ENCODE data around the gene C1QTNF1.

Gene C1QTNF1

DNA sequence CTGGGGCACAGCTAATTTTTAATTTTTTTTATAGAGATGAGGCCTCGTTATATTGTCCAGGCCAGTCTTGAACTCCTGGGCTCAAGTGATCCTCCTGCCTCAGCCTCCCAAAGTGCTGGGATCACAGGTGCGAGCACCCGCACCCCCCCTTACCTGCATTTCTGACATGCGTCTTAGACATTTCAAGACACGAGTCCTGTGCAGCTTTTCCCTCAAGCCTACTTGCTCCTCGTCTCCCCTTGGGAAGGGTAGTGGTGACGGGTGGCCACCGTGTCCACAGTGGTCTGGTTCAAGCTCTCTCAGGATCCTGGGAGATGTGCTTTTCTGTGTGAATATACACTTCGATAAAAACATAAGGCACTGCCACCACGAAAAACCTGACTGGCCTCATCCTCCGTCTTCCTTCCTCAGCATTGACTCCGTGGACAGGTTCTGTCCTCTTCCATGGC is 24.0 kb upstream of the C1QTNF1 start:
- in situ Hi-C loops (cut with HindIII; ENCODE audit: low pct_ligation_motif_present, low sequenced_read_pairs): no loop called here
- TF ChIP-seq, protein P1, sequence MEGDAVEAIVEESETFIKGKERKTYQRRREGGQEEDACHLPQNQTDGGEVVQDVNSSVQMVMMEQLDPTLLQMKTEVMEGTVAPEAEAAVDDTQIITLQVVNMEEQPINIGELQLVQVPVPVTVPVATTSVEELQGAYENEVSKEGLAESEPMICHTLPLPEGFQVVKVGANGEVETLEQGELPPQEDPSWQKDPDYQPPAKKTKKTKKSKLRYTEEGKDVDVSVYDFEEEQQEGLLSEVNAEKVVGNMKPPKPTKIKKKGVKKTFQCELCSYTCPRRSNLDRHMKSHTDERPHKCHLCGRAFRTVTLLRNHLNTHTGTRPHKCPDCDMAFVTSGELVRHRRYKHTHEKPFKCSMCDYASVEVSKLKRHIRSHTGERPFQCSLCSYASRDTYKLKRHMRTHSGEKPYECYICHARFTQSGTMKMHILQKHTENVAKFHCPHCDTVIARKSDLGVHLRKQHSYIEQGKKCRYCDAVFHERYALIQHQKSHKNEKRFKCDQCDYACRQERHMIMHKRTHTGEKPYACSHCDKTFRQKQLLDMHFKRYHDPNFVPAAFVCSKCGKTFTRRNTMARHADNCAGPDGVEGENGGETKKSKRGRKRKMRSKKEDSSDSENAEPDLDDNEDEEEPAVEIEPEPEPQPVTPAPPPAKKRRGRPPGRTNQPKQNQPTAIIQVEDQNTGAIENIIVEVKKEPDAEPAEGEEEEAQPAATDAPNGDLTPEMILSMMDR (IDR thresholded peaks at IDR 0.05; ENCODE audit: low read depth, low read length, missing control alignments): no peak
- no peak overlapping the region for H3K27ac ChIP-seq
- no peaks in the 10 kb centered on the region for H3K27me3 ChIP-seq (replicated peaks)
- H3K4me3 ChIP-seq (ENCODE audit: low read depth, low read length): no peak overlapping the region
- DNase-seq: no peak
- peaks cover 29% of the 10 kb centered on the region for H3K36me3 ChIP-seq (replicated peaks)

DNA sequence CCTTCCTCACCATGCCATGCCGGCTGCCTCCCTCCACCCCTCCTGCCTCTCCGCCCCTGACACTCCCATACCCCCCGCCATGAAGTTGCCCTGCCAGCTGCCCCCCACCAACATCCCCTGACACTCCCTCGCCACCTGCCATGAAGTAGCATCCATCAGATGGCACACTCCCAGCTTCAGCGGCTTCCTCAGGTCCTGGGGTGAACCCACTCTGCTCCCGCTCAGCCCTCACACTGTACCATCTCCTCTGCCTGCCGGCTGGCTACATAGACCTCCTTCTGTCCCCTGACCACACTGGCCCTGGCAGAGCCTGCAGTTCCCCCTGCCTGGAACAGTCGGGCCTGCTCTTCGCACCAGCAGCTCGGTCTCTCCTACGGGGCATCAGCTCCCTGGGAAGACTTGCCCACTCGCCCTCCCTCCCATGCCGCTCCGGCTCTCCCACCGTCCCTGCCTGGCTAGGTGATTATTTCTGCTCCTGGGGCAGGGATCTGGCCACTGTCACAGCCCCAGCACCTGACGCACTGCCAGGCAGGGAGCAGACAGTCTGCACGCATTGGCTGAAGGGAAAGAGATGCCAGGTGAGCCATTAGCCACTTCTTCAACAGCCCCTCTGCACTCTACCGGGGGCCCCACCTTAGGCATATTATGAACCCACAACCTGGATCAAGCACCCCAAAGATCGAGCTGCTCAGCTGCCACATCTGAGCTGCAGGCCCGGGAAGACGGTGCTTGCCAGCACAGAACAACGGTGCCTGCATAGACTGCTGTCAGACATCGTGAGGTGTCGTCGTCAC is 23.4 kb upstream of the C1QTNF1 start:
- no peak for DNase-seq
- Histone ChIP-seq H3K27ac (no peak overlapping the region), H3K36me3 (replicated peaks) (peaks cover 28% of the 10 kb centered on the region), H3K4me3 (ENCODE audit: low read depth, low read length) (no peak overlapping the region), H3K27me3 (replicated peaks) (no peaks in the 10 kb centered on the region)
- in situ Hi-C loops (cut with HindIII; ENCODE audit: low pct_ligation_motif_present, low sequenced_read_pairs): no loop called here
- TF ChIP-seq, protein P1 (IDR thresholded peaks at IDR 0.05; ENCODE audit: low read depth, low read length, missing control alignments): no peak

DNA sequence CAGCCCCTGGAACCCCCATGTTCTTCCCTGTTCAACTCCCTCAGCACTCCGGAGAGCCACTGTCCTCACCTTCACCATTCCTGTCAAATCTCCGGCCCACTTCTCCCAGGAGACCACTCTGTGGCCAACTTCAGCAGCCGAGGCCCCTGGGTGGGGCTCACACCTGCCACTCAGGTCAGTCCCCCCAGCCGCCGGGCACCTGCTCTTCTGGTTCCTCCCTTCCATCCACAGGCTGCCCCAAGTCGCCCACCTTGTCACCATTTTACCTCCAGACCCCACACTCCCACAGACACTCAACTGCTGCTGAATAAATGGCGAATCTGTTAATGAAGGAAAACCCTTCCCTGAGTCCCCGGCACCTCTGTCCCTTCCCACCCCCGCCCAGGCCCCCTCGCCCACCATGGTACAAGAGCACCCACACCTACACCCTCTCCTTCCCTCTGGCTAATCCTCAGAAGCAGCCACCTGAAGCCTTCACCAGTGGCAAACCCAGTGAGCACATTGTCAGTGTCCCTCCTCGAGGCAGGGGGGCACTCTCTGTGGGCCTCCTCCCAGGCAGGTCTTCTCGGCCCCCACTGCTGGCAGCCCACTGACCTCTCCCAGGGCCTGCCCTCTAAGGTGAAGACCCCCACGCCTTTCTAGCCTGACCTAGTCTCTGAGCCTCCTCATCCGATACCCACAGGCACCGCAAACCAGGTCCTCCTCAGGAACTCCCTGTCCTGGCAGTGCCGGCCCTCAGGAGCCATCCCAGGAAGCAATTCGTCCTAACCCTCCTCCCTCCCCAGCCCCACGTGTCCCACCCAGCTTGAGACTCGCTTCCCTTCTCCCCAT is 22.6 kb upstream of the C1QTNF1 start:
- peaks cover 21% of the 10 kb centered on the region for H3K36me3 ChIP-seq (replicated peaks)
- no peaks in the 10 kb centered on the region for H3K27me3 ChIP-seq (replicated peaks)
- TF ChIP-seq, protein P1 (IDR thresholded peaks at IDR 0.05; ENCODE audit: low read depth, low read length, missing control alignments): no peak
- H3K27ac ChIP-seq: no peak overlapping the region
- H3K4me3 ChIP-seq (ENCODE audit: low read depth, low read length): no peak overlapping the region
- DNase-seq: no peak
- in situ Hi-C loops (cut with HindIII; ENCODE audit: low pct_ligation_motif_present, low sequenced_read_pairs): no loop called here

DNA sequence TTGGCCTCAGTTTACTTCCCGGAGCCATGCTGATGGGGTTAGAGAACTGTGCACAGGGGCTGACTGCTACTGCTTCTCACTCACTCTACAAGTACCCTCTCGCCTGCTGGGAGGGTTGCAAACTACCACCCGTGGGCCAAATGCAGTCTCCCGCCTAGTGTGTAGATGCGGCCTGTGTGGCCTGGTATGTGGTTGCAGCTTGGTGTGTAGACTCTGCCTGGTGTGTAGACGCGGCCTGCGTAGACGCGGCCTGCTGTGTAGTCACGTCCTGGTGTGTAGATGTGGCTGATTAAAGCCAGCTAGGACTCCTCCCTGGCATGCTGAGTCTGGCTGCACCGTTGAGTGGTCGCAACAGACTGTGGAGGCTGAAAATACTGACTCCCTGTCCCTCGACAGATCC is 21.7 kb upstream of the C1QTNF1 start:
- no peak for DNase-seq
- in situ Hi-C loops (cut with HindIII; ENCODE audit: low pct_ligation_motif_present, low sequenced_read_pairs): no loop called here

DNA sequence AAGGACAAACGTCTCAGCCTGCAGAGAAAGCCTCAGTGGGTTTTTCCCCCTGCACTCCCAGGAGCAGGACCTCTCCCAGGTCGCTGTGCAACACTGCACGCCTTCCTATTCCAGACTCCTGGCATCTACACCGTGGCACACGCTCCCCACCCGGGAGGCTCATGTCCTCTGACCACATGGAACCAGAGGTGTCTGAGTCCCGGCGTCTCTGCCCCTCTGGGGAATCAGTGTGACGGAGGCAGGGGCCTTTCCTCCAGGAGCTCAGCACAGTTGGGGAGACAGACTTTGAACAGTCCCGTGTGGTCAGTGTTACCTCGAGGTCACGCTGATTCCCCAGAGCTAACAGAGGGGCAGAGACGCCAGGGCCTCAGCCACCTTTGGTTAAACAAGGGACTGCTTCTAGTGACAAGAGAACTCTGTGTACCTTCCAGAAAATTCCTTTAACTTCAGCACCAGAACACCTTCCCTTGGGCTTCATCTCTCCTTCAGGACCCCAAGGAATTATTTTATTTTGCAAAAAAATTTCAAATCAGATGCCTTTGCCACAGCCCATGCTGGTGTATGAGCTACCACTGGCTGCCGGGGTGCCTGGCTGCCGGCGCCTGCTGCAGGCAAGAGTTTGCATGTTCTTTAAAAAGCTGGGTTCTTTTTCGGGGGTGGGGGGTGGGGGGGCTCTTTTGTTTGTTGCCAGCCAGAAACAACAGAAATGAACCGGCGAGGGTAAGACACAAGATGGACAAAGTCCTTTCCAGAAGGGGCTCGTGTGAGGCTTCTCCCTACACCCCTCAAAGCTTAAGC is 21.0 kb upstream of the C1QTNF1 start:
- Histone ChIP-seq H3K36me3 (replicated peaks) (peaks cover 11% of the 10 kb centered on the region), H3K27me3 (replicated peaks) (no peaks in the 10 kb centered on the region), H3K4me3 (ENCODE audit: low read depth, low read length) (no peak overlapping the region), H3K27ac (no peak overlapping the region)
- TF ChIP-seq, protein P1 (IDR thresholded peaks at IDR 0.05; ENCODE audit: low read depth, low read length, missing control alignments): no peak
- in situ Hi-C loops (cut with HindIII; ENCODE audit: low pct_ligation_motif_present, low sequenced_read_pairs): no loop called here
- DNase-seq: no peak

More for the DNA sequence above, 21.7 kb upstream of the C1QTNF1 start:
- Histone ChIP-seq H3K27ac (no peak overlapping the region), H3K4me3 (ENCODE audit: low read depth, low read length) (no peak overlapping the region), H3K36me3 (replicated peaks) (peaks cover 15% of the 10 kb centered on the region), H3K27me3 (replicated peaks) (no peaks in the 10 kb centered on the region)
- TF ChIP-seq, protein P1 (IDR thresholded peaks at IDR 0.05; ENCODE audit: low read depth, low read length, missing control alignments): no peak
